Measurements from ENCODE around the gene ANHX. TPM values are rescaled to one million over a fixed set of nuclear protein-coding genes. Genes with fewer than 3 reads are reported as not detected.

Gene ANHX
- total RNA-seq, result not detected in 2 replicates

GRCh38 chr12:133235401-133236112 is at the start of gene ANHX:
TSS of gene ANHX (minus strand) at chr12:133235877. CDS start at chr12:133234356, 1,521 bp downstream.

GRCh38 chr12:133181238-133181959 is 54.3 kb downstream of the ANHX start, which contains the start of gene ZNF268:
TSS of gene ZNF268 (plus strand) at chr12:133181495. CDS start at chr12:133181998, 503 bp downstream.

Small RNA genes lying within 50 kb of the gene (small RNA-seq; reads per million reads assigned to genes)
- gene RF00019 (ENCODE audit: low replicate concordance) (not detected), gene RNU6-717P (ENCODE audit: low replicate concordance) (not detected)

Other genes starting within 250 kb of the ANHX start
- 18.2 and 28.6 TPM in 2 replicates for gene ZNF26, start 249.5 kb downstream of the ANHX start, total RNA-seq
- 14.0 and 23.9 TPM in 2 replicates for gene ZNF84, start 198.4 kb downstream of the ANHX start, total RNA-seq
- gene ZNF140, start 155.0 kb downstream of the ANHX start, total RNA-seq, result 14.2 and 17.2 TPM in 2 replicates
- gene ZNF891, start 105.6 kb downstream of the ANHX start, total RNA-seq, result 0.44 and 0.86 TPM in 2 replicates
- gene ZNF10, start 105.2 kb downstream of the ANHX start, total RNA-seq, result 3.9 and 5.9 TPM in 2 replicates
- gene ZNF268, start 54.4 kb downstream of the ANHX start, total RNA-seq, result 22.3 and 27.5 TPM in 2 replicates